HG02610 (cell line): Measurements from ENCODE around the gene ZBED3.
"Not testable (repeated sequence)": the region's sequence is repeated elsewhere in the genome, so short reads cannot be mapped to it uniquely, and the experiment has no call there.

Source experiments
- ATAC-seq: cut with Tn5 transposase; IDR thresholded peaks from one replicate; pipeline ENCODE4 v1.9.1; 2021; ENCODE audit warnings: mild to moderate bottlenecking, moderate library complexity; ENCODE audit not compliant: unreplicated experiment

ZBED3 gene

GRCh38 chr5:77086689-77087483, at the start of gene ZBED3:
TSS of gene ZBED3 (minus strand) at chr5:77087285. CDS start at chr5:77077878, 9,407 bp downstream.
- ATAC-seq, result peak; percentile 54

DNA sequence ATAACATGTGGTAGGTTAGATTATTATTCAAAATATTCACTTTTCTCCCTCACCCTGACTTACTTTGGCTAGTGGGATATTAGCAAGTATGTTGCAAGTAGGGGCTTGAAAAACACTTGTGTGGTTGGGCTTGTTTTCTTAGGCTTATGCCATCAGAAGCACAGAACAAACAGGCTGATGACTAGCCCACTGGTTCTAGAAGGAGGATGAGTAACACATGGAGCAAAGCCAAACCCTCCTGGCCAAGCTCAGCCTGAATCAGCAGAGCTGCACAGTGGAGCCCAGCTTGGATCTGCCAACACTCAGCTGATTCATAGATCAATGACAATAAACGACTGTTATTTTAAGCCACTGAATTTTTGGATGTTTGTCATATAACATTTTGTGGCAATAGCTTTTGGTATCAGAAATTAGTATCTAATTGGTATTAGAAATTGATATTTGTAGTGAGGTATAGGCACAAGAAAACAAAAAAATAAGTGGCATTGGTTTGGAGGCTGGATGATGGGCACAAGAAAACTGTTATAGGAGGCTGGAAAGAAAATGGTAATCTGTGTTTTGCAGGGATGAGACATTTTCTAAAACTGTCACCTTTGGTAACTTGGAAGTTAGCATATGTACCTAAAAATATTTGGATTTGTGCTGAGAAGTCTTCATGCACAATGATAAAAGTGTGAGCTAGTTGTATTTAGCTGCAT, 46.1 kb upstream of the ZBED3 start:
- ATAC-seq, result no peak

GRCh38 chr5:77131361-77131760, 44.3 kb upstream of the ZBED3 start:
- no peak for ATAC-seq

GRCh38 chr5:77129391-77129990, 42.4 kb upstream of the ZBED3 start:
- no peak for ATAC-seq

GRCh38 chr5:77128411-77129061, 41.5 kb upstream of the ZBED3 start:
- no peak for ATAC-seq

- no peak for ATAC-seq
Measured at GRCh38 chr5:77123057-77123456, 36.0 kb upstream of the ZBED3 start.

GRCh38 chr5:77120706-77121105, 33.6 kb upstream of the ZBED3 start:
- ATAC-seq, result no peak

DNA sequence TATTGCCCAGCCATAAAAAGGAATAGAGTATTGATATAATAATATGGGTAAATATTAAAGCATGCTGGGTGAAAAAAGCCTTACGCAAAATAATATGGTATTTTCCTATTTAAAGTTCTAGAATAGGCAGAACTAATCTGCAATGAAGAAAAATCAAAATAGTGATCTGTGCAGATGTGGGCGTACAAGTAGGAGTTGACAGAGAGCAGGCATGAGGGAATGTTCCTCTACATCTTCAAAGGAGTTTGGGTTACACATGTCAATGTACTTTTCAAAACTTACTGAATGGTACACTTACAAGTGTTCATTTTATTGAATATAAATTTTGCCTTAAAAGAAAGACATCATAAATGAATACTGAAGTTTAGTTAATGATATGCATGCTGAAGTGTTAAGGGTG, 33.0 kb upstream of the ZBED3 start:
- no peak for ATAC-seq

DNA sequence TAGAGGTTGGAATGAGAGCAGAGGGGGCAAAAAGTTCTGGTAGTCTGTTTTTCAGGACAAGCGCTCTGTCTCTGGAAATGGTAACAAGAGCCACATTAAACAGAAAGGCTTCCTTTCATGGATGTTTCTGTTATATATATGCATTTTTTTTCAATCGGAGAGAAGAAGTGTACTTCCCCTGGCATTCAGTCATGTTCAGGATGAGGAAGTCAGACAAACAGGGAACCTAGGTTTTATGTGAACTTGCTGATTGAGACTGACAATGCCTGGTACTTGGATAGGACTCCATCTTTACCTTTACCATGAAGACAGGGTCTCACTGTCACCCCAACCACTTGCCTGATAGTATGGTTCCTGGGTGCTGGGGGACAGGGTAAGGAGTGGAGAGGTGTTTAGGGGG, 30.1 kb upstream of the ZBED3 start:
- ATAC-seq, result no peak

GRCh38 chr5:77107035-77107434, 19.9 kb upstream of the ZBED3 start:
- not testable (repeated sequence) for ATAC-seq

- no peak for ATAC-seq
Measured at GRCh38 chr5:77104813-77105212, 17.7 kb upstream of the ZBED3 start.

DNA sequence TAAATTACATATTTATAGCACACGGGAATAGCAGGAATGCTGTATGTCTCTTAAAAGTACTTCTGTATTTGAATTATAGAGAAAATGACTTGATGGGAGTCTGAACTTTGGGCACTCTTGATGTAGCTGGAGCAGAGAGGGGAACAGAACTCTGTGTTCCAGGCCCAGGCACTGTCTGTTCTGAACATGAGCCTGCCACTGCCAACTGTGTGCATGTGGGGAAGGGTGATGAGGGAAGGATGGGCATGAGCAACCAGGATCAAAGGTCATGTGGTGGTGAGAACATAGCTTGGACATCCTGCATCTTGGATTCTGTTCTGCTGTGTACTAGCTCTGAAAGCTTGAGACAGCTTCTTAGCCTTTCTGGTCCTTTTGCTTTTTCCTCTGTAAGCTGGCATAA, 16.4 kb upstream of the ZBED3 start:
- ATAC-seq, result no peak

DNA sequence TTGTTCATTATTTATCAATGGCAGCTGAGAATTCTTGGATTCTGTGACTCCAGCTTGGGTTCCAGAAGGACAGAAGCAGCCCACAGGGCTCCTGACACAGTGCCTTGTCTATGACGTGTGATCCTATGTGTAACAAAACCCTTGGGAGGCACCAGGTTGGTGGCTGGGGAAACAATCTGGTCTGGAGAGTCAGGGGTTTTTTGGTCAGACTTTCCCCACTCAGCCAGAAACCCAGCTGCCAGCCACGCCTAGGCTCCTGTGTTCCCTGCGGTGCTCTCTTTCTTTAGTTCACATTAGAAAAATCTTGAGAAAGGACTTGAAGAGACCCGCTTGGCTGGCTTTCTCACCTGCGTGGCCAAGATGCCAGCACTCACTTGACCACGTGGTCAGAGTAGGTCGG, 15.5 kb upstream of the ZBED3 start:
- ATAC-seq, result peak; percentile 45

DNA sequence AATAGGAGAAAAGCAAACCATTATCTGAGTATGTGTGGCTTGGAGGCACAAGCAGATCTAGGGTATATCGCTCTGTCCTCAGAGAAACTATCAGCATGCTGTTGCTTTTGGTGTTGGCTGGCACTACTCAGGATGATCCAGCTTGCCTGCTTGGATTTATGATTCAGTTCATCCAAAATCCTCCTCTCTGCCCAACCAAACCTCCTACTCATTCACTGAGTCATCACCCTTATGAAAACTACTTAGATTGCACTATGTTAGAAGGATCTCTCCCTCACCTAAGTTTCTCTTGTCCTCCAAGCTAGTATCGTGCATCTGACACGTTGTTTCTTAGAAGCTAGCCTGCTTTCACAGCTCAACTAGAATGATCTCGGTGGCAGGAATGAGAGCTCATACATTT, 14.2 kb upstream of the ZBED3 start:
- no peak for ATAC-seq

GRCh38 chr5:77095189-77095588, 8.1 kb upstream of the ZBED3 start:
- no peak for ATAC-seq

DNA sequence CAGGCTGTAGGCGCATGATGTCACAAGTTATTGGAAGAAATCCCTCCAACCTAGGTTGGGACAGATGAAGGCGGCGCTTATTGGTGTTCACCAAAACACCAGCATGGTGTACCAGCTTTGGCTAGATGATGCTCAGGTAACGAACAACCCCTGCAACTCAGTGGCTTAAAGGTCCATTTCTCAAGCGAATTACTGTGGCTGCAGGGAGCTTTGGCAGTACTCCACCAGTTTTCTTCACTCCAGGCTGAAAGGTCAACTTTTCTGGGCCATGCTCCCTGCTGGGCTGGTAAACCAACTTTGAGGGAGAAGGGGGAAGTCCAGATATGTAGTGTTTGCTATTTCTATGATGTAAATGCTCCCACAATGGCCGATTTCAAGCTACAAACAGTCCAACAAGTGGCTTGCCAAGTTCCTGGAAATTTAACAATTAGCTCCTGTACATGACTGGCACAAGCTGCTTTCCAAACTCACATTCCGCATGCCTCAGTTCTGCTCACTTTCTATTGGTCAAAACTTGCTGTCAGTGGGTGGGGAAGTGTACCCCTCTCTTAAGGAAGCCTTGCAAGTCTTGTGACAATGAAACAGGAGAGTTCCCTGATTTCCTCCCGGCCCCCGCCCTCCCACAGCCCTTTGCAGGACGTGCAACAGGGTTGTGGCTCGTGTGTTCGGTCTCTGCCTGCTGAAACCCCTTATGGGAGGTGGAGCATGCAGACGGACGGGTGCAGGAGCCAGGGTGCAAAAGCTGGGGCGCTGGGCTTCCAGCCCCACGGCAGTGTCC, 588 bp upstream of the ZBED3 start:
- ATAC-seq, result no peak

DNA sequence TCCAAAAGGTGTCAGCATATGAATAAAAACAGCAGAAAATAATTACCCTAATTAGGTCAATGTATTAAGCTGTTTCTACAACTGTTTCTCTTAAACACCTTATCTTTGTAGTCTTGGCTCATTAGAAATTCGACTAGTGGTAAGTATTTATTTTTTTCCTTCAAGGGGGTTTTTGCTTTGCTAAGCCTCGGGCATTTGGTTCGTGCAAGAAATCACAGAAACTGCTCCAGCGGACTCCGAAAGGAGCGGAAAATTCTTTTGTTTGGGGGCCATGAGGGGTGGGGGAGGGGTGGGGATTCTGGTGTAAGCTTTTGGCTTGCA, 757 bp downstream of the ZBED3 start:
- no peak for ATAC-seq

DNA sequence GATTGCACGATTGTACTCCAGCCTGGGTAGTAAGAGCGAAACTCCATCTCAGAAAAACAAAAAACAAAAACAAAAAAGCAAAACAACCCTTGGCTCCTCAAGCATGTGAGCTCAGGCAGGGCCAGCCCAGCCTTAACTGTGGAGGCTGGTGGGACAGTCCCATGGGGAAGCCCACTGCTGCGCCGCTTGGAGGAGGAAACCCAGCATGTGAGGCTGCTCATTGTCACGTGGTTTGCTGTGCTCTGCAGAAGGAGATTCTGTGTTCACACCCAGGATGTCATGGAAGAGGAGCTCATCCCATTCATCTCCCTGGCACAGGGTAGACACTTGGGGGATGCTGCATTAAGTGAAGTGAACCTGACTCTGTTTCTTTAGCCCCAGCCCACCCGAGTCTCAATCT, 4.0 kb downstream of the ZBED3 start:
- ATAC-seq, result no peak

GRCh38 chr5:77082280-77082679, 4.8 kb downstream of the ZBED3 start:
- no peak for ATAC-seq

GRCh38 chr5:77080905-77081304, 6.2 kb downstream of the ZBED3 start:
- no peak for ATAC-seq

DNA sequence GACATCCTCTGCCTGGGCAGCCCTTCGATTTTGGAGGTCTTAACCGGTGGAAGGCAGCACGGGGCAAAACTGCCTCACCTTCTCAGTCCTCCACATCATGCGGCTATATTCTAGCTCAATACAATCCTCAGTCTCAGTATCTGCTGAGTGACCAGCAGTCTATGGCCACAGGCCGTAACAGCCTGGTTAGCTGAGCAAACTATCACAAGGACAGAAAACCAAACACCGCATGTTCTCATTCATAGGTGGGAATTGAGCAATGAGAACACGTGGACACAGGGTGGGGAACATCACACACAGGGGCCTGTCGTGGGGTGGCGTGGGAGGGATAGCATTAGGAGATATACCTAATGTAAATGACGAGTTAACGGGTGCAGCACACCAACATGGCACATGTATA, 6.6 kb downstream of the ZBED3 start:
- ATAC-seq, result not testable (repeated sequence)
